Measurements from ENCODE around the gene TP53TG5. TPM values are rescaled to one million over a fixed set of nuclear protein-coding genes. Genes with fewer than 3 reads are reported as not detected.

TP53TG5 gene
- total RNA-seq, 1 experiment from 2014 or later, result 0.69 TPM

DNA sequence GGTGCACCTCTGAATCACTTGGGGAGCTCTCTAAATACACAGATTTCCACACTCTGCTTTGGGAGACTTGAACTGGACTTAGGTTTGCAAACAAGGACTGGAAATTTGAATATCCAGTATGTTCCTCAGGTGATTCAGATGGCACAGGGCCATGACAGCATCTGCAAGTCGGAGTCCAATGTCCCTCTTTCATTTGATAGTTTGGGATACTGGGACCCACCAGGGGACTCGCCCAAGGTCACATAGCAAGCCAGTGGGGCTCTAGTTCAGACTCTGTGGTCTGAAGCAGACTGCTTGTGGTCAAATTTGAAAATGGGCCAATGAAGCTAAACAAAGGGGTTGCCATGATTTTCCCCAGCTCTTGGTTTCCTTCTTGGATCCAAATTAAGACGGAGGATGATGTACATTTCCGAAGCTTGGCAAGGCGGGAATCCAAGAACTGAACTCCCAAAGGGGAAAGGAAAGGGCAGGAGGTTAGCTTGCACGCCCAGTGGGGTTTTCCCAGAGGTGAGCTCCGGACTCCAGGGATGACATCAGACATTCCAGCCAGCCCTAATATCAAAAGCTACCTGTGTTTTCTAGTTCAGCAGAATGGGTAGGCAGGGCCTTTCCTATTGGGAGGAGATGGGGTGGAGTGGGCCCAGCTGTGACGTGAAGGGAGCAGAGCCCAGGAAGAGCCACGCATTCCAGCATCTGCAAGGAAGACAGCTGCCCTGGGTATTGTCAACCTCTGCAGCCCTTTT is 18.5 kb downstream of the TP53TG5 start:
- H3K36me3 ChIP-seq (ENCODE audit: insufficient read depth, low read length, poor library complexity, severe bottlenecking), result no peaks in the 10 kb centered on the region
- H3K4me1 ChIP-seq (ENCODE audit: insufficient read depth, low read length, poor library complexity, severe bottlenecking), result peaks cover 11% of the 10 kb centered on the region
- no peaks in the 10 kb centered on the region for H3K9me3 ChIP-seq (ENCODE audit: low read depth, low read length, poor library complexity, severe bottlenecking)
- no TSS peak for BruUV-seq (replicated peaks)
- no peak overlapping the region for H3K27ac ChIP-seq (ENCODE audit: low read depth, low read length, poor library complexity, severe bottlenecking)
- no peak overlapping the region for H3K4me3 ChIP-seq (ENCODE audit: low read depth, low read length, poor library complexity, severe bottlenecking)
- intact Hi-C loops (cut with micrococcal nuclease; ENCODE audit: unreplicated experiment), result no loop called here
- ChIA-PET CTCF (interaction anchor here (1.7 kb wide), 1 partner anchor 78 kb away, joined by 4 read pairs; no protein-coding TSS in a partner anchor), POLR2A (ENCODE audit: low non-redundant PET) (no interaction called here)
- no peaks in the 10 kb centered on the region for H3K27me3 ChIP-seq (replicated peaks; ENCODE audit: insufficient read depth, low read depth, low read length, poor library complexity)
- DNase-seq (ENCODE audit: low spot score), result no peak
- TF ChIP-seq, protein P1, sequence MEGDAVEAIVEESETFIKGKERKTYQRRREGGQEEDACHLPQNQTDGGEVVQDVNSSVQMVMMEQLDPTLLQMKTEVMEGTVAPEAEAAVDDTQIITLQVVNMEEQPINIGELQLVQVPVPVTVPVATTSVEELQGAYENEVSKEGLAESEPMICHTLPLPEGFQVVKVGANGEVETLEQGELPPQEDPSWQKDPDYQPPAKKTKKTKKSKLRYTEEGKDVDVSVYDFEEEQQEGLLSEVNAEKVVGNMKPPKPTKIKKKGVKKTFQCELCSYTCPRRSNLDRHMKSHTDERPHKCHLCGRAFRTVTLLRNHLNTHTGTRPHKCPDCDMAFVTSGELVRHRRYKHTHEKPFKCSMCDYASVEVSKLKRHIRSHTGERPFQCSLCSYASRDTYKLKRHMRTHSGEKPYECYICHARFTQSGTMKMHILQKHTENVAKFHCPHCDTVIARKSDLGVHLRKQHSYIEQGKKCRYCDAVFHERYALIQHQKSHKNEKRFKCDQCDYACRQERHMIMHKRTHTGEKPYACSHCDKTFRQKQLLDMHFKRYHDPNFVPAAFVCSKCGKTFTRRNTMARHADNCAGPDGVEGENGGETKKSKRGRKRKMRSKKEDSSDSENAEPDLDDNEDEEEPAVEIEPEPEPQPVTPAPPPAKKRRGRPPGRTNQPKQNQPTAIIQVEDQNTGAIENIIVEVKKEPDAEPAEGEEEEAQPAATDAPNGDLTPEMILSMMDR (conservative IDR thresholded peaks at IDR 0.05; ENCODE audit: low read depth, low read length), result no peak
- TF ChIP-seq EZH2 (IDR thresholded peaks at IDR 0.05; ENCODE audit: borderline replicate concordance, low read depth, low read length, poor library complexity, severe bottlenecking), result no peak

DNA sequence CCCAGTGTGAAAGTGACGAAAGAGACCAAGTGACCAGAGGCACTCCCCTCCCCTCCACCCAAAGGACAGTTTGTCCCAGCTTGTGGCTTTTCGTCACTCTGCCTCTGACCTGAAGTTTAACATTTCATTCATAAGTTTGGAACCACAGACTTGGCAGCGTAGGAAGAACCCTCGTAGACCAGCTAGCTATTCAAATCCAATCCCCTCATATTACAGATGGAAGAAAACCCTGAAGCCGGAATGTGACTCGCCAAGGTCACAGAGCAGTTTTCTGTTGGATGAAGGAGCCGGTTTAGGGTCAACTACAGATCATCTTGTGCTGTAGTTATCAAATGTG is 19.1 kb downstream of the TP53TG5 start:
- H3K4me3 ChIP-seq (ENCODE audit: low read depth, low read length, poor library complexity, severe bottlenecking), result no peak overlapping the region
- BruUV-seq (replicated peaks), result no TSS peak
- no peaks in the 10 kb centered on the region for H3K36me3 ChIP-seq (ENCODE audit: insufficient read depth, low read length, poor library complexity, severe bottlenecking)
- no peaks in the 10 kb centered on the region for H3K9me3 ChIP-seq (ENCODE audit: low read depth, low read length, poor library complexity, severe bottlenecking)
- no peaks in the 10 kb centered on the region for H3K27me3 ChIP-seq (replicated peaks; ENCODE audit: insufficient read depth, low read depth, low read length, poor library complexity)
- intact Hi-C loops (cut with micrococcal nuclease; ENCODE audit: unreplicated experiment), result no loop called here
- peaks cover 9% of the 10 kb centered on the region for H3K4me1 ChIP-seq (ENCODE audit: insufficient read depth, low read length, poor library complexity, severe bottlenecking)
- POLR2A ChIA-PET (ENCODE audit: low non-redundant PET), result no interaction called here
- TF ChIP-seq, protein P1 (conservative IDR thresholded peaks at IDR 0.05; ENCODE audit: low read depth, low read length), result no peak
- no peak for TF ChIP-seq EZH2 (IDR thresholded peaks at IDR 0.05; ENCODE audit: borderline replicate concordance, low read depth, low read length, poor library complexity, severe bottlenecking)
- H3K27ac ChIP-seq (ENCODE audit: low read depth, low read length, poor library complexity, severe bottlenecking), result no peak overlapping the region
- CTCF ChIA-PET, result no interaction called here
- DNase-seq (ENCODE audit: low spot score), result no peak

DNA sequence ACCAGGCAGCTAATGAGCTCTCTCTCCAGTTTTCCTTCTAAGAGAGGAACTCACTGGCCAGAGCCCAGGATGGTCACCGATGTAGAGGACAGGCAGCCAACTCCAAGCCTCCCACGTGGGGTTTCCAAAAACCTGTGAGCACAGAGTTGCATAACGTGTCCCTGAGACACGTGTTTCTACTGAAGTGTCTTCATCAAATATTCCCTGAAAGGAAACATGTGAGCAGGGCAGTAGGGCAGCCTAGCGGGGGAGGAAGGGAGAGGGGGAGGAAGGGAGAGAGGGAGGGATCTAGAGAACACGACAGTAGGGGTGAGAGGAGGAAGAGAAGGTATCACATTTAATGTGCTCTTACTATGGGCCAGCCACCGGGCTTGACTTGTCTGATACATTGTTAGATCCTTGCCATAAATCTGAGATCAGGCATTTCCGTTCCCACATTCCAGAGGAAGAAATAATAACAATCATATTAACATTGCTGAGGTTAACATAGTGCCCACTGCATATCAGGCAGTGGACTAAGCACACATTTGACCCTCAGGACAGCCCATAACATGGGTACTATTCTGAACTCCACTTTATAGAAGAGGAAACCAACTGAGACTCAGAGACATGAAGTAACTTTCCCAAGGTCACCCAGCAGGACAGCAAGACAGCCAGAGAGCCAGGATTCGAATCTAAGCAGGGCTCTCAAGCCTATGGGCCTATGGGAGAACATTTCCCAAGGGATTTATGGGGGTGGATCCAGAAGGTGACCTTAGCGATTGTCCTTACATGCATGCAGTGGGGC is 19.6 kb downstream of the TP53TG5 start:
- Histone ChIP-seq H3K36me3 (ENCODE audit: insufficient read depth, low read length, poor library complexity, severe bottlenecking) (no peaks in the 10 kb centered on the region), H3K4me3 (ENCODE audit: low read depth, low read length, poor library complexity, severe bottlenecking) (no peak overlapping the region), H3K9me3 (ENCODE audit: low read depth, low read length, poor library complexity, severe bottlenecking) (no peaks in the 10 kb centered on the region), H3K4me1 (ENCODE audit: insufficient read depth, low read length, poor library complexity, severe bottlenecking) (peaks cover 6% of the 10 kb centered on the region), H3K27ac (ENCODE audit: low read depth, low read length, poor library complexity, severe bottlenecking) (no peak overlapping the region), H3K27me3 (replicated peaks; ENCODE audit: insufficient read depth, low read depth, low read length, poor library complexity) (no peaks in the 10 kb centered on the region)
- no TSS peak for BruUV-seq (replicated peaks)
- intact Hi-C loops (cut with micrococcal nuclease; ENCODE audit: unreplicated experiment), result no loop called here
- ChIA-PET CTCF (no interaction called here), POLR2A (ENCODE audit: low non-redundant PET) (no interaction called here)
- no peak for TF ChIP-seq EZH2 (IDR thresholded peaks at IDR 0.05; ENCODE audit: borderline replicate concordance, low read depth, low read length, poor library complexity, severe bottlenecking)
- TF ChIP-seq, protein P1 (conservative IDR thresholded peaks at IDR 0.05; ENCODE audit: low read depth, low read length), result no peak
- DNase-seq (ENCODE audit: low spot score), result no peak
